PC-9 (cell line): Measurements from ENCODE around the gene ELP6.

Experiments
- CTCF ChIP-seq: fragments of 200-600 bp; sonication (generic); conservative IDR thresholded peaks from 2 replicates; pipeline ENCODE4 v1.6.1; 2017; ENCODE audit warnings: mixed run types, antibody characterized with exemption, mild to moderate bottlenecking, moderate library complexity
- EZH2 ChIP-seq: fragments of 200-600 bp; sonication (generic); IDR thresholded peaks from 2 replicates; pipeline ENCODE4 v1.8.0; 2017; ENCODE audit warnings: antibody characterized with exemption, low read depth

GRCh38 chr3:47475029-47475569 is 38.4 kb downstream of the ELP6 start:
- TF ChIP-seq CTCF, result no peak
- no peak for TF ChIP-seq EZH2
